GM18502 (cell line): Measurements from ENCODE around the gene PTPRJ.
"Not testable (repeated sequence)": the region's sequence is repeated elsewhere in the genome, so short reads cannot be mapped to it uniquely, and the experiment has no call there.

Experiments
- ATAC-seq: cut with Tn5 transposase; IDR thresholded peaks from one replicate; pipeline ENCODE4 v1.9.1; 2021; ENCODE audit warnings: mild to moderate bottlenecking; ENCODE audit not compliant: unreplicated experiment, poor library complexity

The PTPRJ gene

DNA sequence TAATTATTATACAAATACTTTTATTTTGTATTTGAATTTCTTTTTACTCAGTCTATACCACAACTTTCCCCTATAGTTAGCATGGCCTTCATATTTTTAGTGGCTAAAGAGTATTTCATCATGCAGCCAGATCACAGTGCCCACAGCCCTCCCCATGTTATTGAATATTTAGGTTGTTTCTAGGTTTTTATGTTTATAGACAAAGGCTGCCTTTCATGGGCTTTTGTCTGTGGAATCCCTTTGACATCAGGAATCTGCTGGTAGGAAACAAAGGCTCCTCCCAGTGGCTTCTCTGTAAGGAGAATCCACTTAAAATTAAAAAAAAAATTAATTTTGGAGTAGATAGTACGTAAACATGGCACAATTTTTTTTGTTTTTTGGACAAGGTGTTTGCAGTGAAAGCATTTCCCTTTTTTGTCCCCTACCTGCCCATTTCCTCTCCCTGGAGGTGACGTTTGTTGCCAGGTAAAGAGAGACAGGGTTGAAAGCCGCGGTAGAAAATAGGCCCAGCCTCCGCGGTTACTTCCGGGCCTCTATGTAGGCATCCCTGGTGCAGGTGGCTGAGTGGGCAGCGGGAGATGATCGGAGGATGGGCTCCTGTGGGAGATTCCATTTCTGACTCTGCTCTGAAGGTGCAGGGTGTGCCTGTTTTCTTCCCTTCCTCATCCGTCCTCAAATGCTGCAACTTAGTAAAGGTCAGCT lies 154.0 kb downstream of the PTPRJ start:
- no peak for ATAC-seq

DNA sequence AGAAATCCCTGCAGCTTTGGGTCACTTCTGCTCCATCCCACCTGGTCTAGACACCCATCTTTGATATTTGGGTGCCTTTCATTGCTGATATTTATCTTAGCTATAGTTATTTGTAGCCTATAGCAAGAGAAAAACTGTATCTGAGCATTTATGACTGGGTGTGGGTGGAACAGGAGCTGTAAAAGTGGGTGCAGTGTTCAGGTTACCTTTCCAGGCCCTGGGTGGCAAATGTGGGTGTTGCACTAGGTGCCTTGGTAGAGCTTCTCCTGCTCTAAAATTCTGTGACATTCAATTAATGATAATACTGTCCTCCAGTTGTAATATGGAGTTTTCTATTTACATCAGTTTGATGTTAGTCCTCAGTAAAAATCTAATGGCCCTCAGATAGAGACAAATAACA lies 157.9 kb downstream of the PTPRJ start:
- no peak for ATAC-seq

DNA sequence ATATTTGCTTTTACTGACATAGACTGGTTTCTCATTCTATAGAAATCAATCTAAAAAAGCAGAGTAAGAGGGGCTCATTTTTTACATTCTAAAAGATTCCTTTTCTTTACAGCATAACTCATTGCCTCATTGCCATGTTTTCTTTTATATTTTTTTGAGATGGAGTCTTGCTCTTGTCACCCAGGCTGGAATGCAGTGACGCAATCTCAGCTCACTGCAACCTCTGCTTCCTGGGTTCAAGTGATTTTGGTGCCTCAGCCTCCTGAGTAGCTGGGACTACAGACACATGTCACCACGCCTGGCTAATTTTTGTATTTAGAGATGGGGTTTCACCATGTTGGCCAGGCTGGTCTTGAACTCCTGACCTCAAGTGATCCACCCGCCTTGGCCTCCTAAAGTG lies 159.5 kb downstream of the PTPRJ start:
- ATAC-seq = not testable (repeated sequence)

DNA sequence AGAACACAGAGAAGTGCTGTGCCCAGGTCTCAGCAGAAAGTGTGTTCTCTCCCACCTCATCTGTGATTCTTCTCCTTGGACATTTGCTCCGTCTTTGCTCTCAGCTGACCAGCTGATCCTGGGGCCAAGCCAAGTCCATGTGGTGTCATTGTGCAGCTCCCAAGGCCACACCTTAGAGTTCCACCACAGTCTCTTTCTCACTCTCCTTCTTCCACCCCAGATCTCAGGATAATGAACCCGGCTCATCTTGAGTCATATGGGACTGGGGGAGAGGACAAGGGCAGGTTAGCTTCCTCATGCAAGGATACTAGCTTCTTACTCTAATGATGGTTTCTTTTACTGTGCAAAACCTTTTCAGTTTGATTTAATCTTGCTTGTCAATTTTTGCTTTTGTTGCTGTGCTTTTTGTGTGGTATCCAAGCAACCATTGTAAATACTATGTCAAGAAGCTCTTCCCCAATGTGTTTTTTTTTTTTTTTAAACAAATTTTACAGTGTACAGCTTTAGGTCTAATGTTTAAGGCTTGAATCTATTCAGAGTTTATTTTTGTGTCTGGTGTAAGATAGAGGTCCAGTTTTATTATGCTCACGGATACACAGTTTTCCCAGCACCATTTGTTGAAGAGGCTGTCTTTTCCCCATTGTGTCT lies 161.2 kb downstream of the PTPRJ start:
- ATAC-seq = no peak

DNA sequence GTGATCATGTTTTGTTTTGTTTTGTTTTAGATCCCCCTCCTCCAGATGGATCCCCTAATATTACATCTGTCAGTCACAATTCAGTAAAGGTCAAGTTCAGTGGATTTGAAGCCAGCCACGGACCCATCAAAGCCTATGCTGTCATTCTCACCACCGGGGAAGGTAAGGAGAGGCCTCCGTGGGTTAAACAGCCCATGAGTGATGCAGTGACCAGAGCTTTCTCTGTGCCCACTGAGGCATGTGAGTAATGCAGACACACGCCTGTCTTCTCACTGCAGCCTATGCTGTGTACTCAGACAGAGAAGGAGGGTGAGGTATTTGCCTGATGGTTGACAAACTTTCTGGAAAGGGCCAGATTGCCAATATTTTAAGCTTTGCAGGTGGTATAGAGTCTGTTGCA lies 162.5 kb downstream of the PTPRJ start:
- no peak for ATAC-seq

DNA sequence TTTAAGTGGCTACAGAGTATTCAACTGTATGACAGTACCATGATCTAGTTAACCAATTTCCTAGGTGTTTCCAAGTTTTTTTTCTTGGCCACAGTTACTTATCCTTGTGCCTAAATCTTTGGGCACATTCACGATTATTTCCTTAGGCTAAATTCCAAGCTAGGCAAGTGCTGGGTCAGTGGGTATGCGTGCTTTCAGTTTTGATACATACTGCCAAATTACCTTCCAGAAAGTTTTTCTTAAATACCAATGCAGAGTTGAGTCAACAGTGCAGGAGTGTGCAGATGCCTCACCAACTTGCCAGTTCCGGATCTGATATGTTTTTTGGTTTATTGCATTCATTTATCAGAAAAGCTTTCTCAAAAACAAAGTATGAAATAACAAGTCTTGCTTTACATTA lies 168.4 kb downstream of the PTPRJ start:
- no peak for ATAC-seq

DNA sequence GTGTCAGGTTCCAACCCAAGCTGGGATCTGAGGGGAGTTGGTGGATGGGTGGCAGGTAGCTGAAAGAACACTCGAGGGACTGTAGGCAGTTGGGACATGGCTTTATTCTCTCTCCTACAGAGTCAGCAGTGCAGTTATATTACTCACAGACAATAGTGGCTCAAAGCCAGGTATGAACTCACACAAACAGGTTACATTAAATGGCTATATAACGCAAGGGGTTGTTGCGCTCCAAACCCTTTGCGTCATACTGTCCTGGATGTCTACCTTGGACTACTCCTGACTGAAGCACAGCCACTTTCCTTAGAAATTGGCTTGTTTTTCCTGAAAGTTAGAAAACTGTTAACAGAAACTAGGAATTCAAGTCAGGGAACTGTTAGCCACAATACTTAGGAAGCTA lies 169.9 kb downstream of the PTPRJ start:
- ATAC-seq = no peak

DNA sequence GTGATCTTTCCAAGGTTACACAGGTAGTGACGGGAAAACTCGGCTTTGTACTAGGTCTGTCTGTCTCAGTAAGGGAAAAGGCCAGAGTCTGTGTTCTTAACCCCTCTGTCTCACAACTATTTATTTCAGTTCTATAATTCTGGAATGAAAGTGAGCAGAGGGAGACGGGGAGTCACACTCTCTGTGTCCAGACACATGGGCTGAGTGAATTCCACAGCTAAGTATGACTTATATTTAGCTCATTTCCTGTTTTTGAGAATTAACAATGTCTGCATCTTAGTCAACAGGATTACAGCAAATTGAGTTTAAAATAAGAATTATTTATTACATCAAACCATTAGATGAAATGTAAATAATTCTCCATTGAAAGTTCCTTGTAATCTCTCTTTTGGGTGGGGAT lies 173.8 kb downstream of the PTPRJ start:
- ATAC-seq = no peak

DNA sequence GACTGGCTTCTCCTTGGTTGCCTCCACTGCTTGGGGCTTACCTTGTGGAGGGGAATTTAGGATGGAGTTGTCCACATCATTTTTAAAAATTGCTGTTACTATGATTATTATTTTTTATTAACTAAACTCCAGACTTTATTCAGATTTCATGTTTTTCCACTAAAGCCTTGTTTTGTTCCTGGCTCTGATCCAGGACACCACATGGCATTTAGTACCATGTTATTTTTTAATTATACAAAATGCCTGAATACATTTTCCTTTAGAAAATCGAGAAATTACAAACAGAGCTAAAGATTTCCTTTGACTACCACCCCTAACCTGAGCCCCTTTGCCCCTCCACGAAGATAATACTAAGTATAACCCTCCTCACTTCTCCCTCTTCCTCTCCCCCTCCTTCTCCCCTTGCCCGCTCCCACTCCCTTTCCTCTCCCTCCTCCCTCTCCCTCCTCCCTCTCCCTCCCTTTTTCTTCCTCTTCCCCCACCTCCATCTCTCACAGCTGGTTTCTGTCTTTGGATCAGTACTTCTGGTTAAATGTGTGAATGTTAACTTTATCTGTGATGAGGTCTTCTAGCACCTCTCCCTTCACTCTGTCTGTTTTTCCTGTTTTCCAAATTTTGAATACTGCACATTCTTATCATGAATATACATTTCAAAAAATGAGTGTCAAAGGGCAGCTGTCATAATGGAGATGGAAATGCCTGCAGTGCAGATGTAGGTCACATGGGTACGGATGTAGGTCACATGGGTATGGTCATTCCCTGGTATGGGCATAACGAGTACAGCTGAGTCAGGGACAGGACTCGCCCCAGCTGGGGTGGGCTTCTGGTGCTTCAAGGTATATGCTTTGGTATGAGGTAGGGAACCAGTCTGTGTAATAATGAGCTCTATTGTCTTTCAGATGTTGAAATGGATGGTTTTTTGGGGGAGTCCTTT lies 181.9 kb downstream of the PTPRJ start:
- no peak for ATAC-seq

DNA sequence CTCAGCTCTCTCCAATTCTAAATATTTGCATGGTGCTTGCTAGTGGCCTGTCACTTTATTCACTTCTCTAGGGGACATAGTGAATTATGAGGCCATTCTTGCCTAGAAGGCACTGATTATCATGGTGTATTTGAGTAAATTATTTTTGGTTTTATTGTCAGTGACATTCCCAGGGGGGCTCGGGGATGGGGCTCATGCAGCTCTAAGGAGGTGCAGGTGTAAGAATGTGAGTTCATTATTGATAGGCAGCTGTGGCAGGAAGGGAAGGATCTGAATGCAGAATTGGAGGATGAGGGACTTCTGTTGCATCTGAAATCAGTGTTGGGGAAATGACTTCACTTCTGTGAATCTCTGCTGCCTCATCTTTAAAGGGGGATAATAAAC lies 182.5 kb downstream of the PTPRJ start:
- ATAC-seq = no peak

DNA sequence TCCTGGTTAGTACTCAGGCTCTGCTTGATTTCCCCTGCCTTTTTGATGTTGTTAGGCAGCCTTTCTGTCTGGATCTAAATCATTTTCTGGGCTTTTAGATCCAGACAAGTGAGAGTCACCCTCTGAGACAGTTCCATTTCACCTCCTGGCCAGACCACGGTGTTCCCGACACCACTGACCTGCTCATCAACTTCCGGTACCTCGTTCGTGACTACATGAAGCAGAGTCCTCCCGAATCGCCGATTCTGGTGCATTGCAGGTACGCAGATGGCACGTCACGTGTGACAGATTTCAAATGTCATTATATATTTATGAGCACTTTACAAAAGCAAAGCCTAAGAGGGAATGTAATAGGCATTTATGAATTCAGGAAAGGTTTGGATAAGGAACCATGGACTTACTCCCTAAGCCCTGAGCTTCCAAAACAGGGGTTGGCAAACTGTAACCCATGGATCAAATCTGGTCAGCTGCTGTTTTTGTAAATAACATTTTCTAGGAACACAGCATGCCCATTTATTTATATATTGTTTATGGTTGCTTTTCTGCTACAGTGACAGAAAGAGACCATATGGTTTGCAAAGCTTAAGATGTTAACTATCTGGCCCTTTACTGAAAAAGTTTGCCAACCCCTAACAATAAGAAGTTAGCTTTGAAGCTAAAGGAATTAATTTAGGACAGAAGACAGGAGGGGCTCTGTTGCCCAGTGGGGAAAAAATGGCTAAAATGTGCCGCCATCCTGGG lies 183.2 kb downstream of the PTPRJ start:
- no peak for ATAC-seq

DNA sequence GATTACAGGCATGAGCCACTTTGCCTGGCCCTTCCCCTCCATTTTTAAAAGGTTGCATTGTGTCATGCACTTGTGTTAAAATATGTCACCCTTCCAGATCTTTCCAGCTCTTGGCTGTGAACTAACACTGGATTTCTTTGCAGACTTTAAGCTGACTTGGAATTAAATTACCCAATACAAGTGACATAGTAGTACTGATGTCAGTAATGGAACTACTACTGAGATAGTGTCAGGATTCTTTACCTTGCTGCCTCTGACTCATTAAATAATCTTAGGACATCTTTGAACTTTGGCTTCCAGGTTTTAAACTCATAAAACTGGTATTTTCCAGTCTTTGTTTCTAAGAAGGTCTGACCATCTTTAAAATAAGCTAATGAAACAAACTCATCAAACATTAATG lies 184.5 kb downstream of the PTPRJ start:
- no peak for ATAC-seq

DNA sequence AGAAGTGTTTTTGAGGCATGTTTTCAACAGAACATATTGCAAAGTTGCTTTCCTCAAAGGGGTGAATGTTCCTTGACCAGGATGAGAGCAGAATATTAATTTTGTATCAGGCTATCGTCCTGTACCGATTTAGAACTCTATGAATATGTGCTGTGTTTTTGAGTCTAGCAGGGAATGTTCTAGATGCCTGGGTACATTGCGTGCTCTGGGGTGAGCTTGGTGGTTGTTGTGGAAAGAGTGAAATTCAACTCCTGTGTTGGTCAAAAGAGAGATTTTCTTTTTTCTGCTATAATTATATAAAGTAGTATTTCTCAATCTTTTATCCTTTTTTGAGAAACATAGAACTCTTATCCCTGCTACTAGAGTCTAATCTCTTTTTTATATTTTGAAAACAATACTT lies 185.1 kb downstream of the PTPRJ start:
- ATAC-seq = no peak

DNA sequence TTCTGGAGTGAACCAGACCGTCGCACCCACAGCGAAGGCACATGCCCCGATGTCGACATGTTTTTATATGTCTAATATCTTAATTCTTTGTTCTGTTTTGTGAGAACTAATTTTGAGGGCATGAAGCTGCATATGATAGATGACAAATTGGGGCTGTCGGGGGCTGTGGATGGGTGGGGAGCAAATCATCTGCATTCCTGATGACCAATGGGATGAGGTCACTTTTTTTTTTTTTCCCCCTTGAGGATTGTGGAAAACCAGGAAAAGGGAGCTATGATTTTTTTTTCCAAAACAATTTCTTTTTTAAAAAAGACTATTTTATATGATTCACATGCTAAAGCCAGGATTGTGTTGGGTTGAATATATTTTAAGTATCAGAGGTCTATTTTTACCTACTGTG lies 187.0 kb downstream of the PTPRJ start:
- ATAC-seq = no peak

DNA sequence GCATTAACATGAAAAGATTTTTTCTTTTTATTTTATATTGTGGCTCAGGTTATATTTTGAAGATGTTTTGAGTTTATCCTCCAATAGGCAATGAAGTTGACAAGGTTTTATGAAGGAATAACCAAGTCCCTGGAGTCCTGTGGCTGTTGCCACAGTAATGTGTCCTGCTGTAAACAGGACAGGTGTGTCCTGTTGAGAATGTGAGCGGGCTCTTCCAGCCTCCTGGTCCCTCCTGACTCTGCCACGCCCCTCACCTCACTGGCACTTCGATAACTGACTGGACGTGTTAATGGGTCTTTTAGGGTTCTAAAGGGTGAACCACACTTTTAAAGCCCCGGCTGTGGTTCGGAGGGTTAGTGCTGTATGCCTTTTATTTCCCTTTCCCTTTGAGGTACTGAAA lies 188.5 kb downstream of the PTPRJ start:
- no peak for ATAC-seq

DNA sequence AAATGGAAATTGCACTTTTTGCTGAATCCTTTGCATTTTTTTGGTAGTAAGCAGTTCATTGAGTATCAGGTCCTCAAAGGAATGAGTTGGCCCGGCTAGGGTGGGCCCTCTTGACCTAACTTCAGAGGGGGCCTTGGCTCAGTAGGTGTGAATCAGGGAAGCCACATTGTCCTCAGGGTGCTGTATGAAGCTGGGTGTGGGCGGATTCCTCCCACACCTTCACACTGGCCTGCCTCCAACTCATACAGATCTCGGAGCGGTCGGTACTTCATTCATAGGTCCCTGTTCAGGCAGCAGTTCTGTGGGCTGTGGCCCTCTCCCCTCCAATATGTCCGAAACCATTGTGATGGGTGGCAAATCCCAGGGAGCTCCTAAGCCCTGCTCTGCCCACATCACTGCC lies 188.9 kb downstream of the PTPRJ start:
- ATAC-seq = no peak

DNA sequence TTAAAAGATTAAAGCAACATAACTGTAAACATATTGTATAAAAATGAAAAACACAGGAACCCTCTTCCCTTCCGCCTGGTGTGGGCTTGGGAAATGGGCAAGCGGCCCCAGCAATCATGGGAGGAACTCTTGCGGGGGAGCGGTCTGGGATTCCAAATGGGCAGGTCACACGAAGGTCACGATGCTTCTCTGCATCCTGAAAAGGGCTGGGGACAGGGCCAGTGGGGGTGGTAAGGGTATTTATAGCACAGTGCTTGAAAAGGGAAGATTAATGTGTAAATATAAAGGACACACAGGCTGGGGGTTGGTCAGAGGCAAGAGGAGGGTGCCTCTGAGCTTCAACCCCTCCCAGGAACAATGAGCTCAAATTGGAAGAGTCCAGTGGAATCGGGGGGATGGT lies 189.4 kb downstream of the PTPRJ start:
- ATAC-seq = no peak

DNA sequence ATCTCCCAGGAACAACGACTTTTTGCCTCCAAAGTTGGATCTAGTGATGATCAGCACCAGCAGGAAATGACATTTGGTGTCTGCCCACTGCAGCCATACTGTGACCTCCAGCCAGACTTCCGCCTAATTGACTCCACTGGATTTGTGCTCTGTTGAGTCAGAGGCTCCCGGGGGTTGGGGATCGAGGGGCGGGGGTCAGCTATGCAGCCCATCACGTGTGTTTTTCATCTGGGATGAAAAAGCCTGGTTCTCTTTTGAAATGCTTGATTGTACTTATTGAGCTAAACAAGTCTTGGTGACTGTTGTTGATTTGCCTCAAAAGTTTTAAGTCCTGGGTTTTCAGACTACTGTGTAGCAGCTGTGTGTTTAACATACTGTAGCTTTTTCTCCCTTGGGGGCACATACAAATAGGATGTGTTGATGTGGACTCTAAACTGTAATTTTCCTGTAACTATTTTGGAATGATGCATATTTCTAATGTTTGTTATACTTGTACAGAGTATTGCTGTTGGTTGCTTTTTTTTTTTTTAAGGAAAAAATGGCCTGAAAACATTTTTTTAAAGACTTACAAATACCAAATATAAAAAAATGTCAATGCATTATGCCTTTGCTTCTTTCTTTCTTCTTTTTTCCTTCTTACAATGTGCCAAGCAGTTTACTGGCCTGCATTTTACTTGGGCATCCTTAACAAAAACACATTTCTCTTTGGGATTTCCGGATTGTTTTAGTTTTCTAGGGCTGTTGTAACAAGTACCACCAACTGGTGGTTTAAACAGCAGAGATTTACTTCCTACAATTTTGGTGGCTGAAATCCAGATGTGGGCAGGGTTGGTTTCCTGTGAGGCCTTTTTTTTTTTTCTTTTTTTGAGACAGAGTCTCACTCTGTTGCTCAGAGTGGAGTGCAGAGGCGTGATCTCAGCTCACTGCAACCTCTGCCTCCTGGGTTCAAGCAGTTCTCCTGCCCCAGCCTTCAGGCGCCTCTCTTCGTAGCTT lies 190.2 kb downstream of the PTPRJ start:
- ATAC-seq = no peak

DNA sequence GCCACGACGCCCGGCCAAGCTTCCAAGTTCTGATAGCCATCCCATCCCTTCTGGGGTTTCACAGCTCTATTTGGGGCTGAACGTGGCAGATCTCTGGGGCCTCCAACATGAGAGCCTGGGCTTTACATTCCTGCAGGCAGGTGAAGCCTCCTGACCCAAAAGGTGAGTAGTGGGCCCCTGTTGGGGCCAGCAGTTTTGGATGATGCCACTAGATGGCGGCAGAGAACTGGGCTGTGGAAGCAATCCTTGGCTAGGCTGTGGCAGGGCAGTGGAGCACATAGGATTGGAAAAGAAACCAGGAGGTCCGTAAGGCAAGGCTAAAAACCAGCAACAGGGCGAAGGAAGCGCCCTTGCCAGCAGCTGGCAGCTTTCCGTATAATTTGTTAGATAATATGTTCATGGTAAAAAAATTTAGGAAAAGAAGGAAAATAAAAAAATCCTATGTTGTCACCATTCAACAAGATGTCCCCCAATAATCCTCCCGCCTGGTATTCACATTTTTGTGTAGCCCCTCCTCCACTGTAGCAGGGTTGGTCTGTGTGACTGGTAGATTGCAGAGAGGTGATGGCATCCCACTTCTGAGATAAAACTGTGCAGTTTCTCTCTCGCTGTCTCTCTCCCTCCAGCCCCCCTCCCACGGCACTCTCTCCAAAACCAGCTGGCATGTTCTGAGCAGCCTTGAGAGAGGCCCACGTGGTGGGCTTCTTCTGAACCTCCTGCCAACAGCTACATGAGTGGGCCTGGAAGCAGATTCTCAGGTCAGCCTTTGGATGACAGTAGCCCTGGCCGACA lies 192.7 kb downstream of the PTPRJ start:
- ATAC-seq = peak; percentile 70
